Measurements from ENCODE around the gene ZNF225.
A peak's percentile ranks its signal among the peaks of the same experiment; 100 is the strongest.

ZNF225 gene

GRCh38 chr19:44113138-44113783 is at the start of gene ZNF225:
ZNF225 (plus strand) TSS chr19:44113399; CDS start chr19:44115828, 2,429 bp downstream.
- Histone ChIP-seq H3K9me2 (replicated peaks; ENCODE audit: control insufficient read depth, low read length) (no peaks in the 10 kb centered on the region), H3K9me3 (ENCODE audit: control insufficient read depth, insufficient read depth, low read length) (peaks cover 19% of the 10 kb centered on the region), H3K4me1 (ENCODE audit: control insufficient read depth, low read length) (no peaks in the 10 kb centered on the region; the same call in 1 of the 2 replicates), H3K27me3 (ENCODE audit: control insufficient read depth, low read length) (no peaks in the 10 kb centered on the region), H4K20me1 (ENCODE audit: control insufficient read depth, insufficient read depth, low read depth, low read length) (no peaks in the 10 kb centered on the region), H3K79me2 (ENCODE audit: control insufficient read depth, low read length) (no peaks in the 10 kb centered on the region), H3K36me3 (ENCODE audit: control insufficient read depth, low read length) (no peaks in the 10 kb centered on the region), H3K4me3 (ENCODE audit: low read length) (peak within 1 kb of the TSS; percentile 71), H3K4me2 (ENCODE audit: low read length) (peak within 1 kb of the TSS; percentile 58), H3K27ac (ENCODE audit: low read depth, low read length) (no peak within 1 kb of the TSS), H3F3A (ENCODE audit: control insufficient read depth, insufficient read depth) (no peaks in the 10 kb centered on the region)
- TF ChIP-seq, protein P1, sequence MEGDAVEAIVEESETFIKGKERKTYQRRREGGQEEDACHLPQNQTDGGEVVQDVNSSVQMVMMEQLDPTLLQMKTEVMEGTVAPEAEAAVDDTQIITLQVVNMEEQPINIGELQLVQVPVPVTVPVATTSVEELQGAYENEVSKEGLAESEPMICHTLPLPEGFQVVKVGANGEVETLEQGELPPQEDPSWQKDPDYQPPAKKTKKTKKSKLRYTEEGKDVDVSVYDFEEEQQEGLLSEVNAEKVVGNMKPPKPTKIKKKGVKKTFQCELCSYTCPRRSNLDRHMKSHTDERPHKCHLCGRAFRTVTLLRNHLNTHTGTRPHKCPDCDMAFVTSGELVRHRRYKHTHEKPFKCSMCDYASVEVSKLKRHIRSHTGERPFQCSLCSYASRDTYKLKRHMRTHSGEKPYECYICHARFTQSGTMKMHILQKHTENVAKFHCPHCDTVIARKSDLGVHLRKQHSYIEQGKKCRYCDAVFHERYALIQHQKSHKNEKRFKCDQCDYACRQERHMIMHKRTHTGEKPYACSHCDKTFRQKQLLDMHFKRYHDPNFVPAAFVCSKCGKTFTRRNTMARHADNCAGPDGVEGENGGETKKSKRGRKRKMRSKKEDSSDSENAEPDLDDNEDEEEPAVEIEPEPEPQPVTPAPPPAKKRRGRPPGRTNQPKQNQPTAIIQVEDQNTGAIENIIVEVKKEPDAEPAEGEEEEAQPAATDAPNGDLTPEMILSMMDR (IDR thresholded peaks at IDR 0.05; ENCODE audit: low read depth, low read length, poor library complexity, severe bottlenecking): no peak
- no peak for TF ChIP-seq EZH2phosphoT487 (IDR thresholded peaks at IDR 0.05; ENCODE audit: borderline replicate concordance, low read length)

GRCh38 chr19:44066305-44066704 is 46.9 kb upstream of the ZNF225 start:
- Histone ChIP-seq H4K20me1 (ENCODE audit: control insufficient read depth, insufficient read depth, low read depth, low read length) (no peaks in the 10 kb centered on the region), H3K4me1 (ENCODE audit: control insufficient read depth, low read length) (no peaks in the 10 kb centered on the region), H3K36me3 (ENCODE audit: control insufficient read depth, low read length) (no peaks in the 10 kb centered on the region), H3K9me3 (ENCODE audit: control insufficient read depth, insufficient read depth, low read length) (peaks cover 16% of the 10 kb centered on the region; the same call in 1 of the 2 replicates), H3F3A (ENCODE audit: control insufficient read depth, insufficient read depth) (no peaks in the 10 kb centered on the region), H3K79me2 (ENCODE audit: control insufficient read depth, low read length) (no peaks in the 10 kb centered on the region), H3K4me2 (ENCODE audit: low read length) (no peak overlapping the region), H3K27ac (ENCODE audit: low read depth, low read length) (no peak overlapping the region), H3K9me2 (replicated peaks; ENCODE audit: control insufficient read depth, low read length) (no peaks in the 10 kb centered on the region; the same call in 1 of the 2 replicates), H3K4me3 (ENCODE audit: low read length) (no peak overlapping the region), H3K27me3 (ENCODE audit: control insufficient read depth, low read length) (no peaks in the 10 kb centered on the region)
- TF ChIP-seq EZH2phosphoT487 (IDR thresholded peaks at IDR 0.05; ENCODE audit: borderline replicate concordance, low read length): no peak
- TF ChIP-seq, protein P1 (IDR thresholded peaks at IDR 0.05; ENCODE audit: low read depth, low read length, poor library complexity, severe bottlenecking): no peak

- no peaks in the 10 kb centered on the region for H3F3A ChIP-seq (ENCODE audit: control insufficient read depth, insufficient read depth)
- no peaks in the 10 kb centered on the region for H3K36me3 ChIP-seq (ENCODE audit: control insufficient read depth, low read length)
- no peaks in the 10 kb centered on the region for H3K4me1 ChIP-seq (ENCODE audit: control insufficient read depth, low read length)
- H4K20me1 ChIP-seq (ENCODE audit: control insufficient read depth, insufficient read depth, low read depth, low read length): no peaks in the 10 kb centered on the region
- no peaks in the 10 kb centered on the region for H3K79me2 ChIP-seq (ENCODE audit: control insufficient read depth, low read length)
- no peak for TF ChIP-seq EZH2phosphoT487 (IDR thresholded peaks at IDR 0.05; ENCODE audit: borderline replicate concordance, low read length)
- TF ChIP-seq, protein P1 (IDR thresholded peaks at IDR 0.05; ENCODE audit: low read depth, low read length, poor library complexity, severe bottlenecking): no peak
- no peak overlapping the region for H3K4me3 ChIP-seq (ENCODE audit: low read length)
- H3K9me2 ChIP-seq (replicated peaks; ENCODE audit: control insufficient read depth, low read length): no peaks in the 10 kb centered on the region
- no peak overlapping the region for H3K4me2 ChIP-seq (ENCODE audit: low read length)
- no peaks in the 10 kb centered on the region for H3K27me3 ChIP-seq (ENCODE audit: control insufficient read depth, low read length)
- H3K9me3 ChIP-seq (ENCODE audit: control insufficient read depth, insufficient read depth, low read length): peaks cover 29% of the 10 kb centered on the region; the same call in 1 of the 2 replicates
- no peak overlapping the region for H3K27ac ChIP-seq (ENCODE audit: low read depth, low read length)
These were observed 43.8 kb upstream of the ZNF225 start for GRCh38 chr19:44069415-44069814.
